ENCODE results near the gene DENND4A. TPM values are rescaled to one million over a fixed set of nuclear protein-coding genes. Genes with fewer than 3 reads are reported as not detected.

DENND4A gene
- total and polyA plus RNA-seq, 10 of the 15 experiments (the other 5 are each of a cell fraction or from before 2014, with no cell fraction given): 14.2 to 81.8 (median 34.1) TPM

DNA sequence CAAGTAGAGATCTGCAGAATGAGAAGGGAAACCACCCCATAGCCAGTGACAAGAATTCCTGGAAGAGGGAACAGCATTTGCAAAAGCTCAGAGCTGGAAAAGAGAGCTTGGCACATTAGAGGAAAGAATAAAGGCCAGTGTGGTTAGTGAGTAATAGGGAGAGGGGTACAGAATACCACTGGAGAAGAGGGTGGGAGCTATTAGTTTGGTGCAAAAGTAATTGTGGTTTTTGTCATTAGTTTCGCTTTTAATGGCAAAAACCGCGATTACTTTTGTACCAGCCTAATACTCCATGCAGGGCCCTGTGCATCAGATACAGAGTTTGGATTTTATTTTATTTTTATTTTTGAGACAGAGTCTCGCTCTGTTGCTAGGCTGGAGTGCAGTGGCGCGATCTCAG lies 160.6 kb downstream of the DENND4A start (continued):
- TF ChIP-seq, protein P1, sequence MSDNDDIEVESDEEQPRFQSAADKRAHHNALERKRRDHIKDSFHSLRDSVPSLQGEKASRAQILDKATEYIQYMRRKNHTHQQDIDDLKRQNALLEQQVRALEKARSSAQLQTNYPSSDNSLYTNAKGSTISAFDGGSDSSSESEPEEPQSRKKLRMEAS (IDR thresholded peaks at IDR 0.05; ENCODE audit: low read depth, low read length): no peak
- TF ChIP-seq MYC (IDR thresholded peaks at IDR 0.05; ENCODE audit: insufficient read depth, insufficient read length, insufficient replicate concordance, low read length, severe bottlenecking) (no peak), EZH2 (IDR thresholded peaks at IDR 0.05; ENCODE audit: borderline replicate concordance, control insufficient read depth, low read depth, low read length) (no peak), RUNX3 (IDR thresholded peaks at IDR 0.05; ENCODE audit: low read length) (peak; percentile 98), BRCA1 (IDR thresholded peaks at IDR 0.05; ENCODE audit: low read depth, low read length) (no peak), ZNF622 (IDR thresholded peaks at IDR 0.05) (no peak), TCF7 (IDR thresholded peaks at IDR 0.05; ENCODE audit: borderline replicate concordance) (no peak), RCOR1 (conservative IDR thresholded peaks at IDR 0.05; ENCODE audit: low read depth, low read length) (no peak), CBX3 (IDR thresholded peaks at IDR 0.05; ENCODE audit: borderline replicate concordance, low read depth) (no peak), NBN (IDR thresholded peaks at IDR 0.05) (no peak), ASH2L (IDR thresholded peaks at IDR 0.05; ENCODE audit: borderline replicate concordance, low read depth) (no peak), GABPA (IDR thresholded peaks at IDR 0.05; ENCODE audit: low read depth) (no peak), POLR2A (IDR thresholded peaks at IDR 0.05; ENCODE audit: low read depth, low read length) (no peak), STAT1 (conservative IDR thresholded peaks at IDR 0.05) (no peak), TCF3 (IDR thresholded peaks at IDR 0.05; ENCODE audit: borderline replicate concordance, insufficient read depth, low read depth, low read length) (no peak), EGR1 (IDR thresholded peaks at IDR 0.05; ENCODE audit: borderline replicate concordance in 1 of 2, low read depth in 2 of 2, low read length in 2 of 2) (no peak), PAX5 (IDR thresholded peaks at IDR 0.05; ENCODE audit: borderline replicate concordance, low read depth, low read length) (peak; percentile 72), KAT2A (conservative IDR thresholded peaks at IDR 0.05; ENCODE audit: control insufficient read depth, low read depth, low read length) (no peak), SUPT20H (IDR thresholded peaks at IDR 0.05; ENCODE audit: borderline replicate concordance, control insufficient read depth, low read depth, low read length) (no peak)
- TF ChIP-seq, protein P2, sequence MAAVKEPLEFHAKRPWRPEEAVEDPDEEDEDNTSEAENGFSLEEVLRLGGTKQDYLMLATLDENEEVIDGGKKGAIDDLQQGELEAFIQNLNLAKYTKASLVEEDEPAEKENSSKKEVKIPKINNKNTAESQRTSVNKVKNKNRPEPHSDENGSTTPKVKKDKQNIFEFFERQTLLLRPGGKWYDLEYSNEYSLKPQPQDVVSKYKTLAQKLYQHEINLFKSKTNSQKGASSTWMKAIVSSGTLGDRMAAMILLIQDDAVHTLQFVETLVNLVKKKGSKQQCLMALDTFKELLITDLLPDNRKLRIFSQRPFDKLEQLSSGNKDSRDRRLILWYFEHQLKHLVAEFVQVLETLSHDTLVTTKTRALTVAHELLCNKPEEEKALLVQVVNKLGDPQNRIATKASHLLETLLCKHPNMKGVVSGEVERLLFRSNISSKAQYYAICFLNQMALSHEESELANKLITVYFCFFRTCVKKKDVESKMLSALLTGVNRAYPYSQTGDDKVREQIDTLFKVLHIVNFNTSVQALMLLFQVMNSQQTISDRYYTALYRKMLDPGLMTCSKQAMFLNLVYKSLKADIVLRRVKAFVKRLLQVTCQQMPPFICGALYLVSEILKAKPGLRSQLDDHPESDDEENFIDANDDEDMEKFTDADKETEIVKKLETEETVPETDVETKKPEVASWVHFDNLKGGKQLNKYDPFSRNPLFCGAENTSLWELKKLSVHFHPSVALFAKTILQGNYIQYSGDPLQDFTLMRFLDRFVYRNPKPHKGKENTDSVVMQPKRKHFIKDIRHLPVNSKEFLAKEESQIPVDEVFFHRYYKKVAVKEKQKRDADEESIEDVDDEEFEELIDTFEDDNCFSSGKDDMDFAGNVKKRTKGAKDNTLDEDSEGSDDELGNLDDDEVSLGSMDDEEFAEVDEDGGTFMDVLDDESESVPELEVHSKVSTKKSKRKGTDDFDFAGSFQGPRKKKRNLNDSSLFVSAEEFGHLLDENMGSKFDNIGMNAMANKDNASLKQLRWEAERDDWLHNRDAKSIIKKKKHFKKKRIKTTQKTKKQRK (IDR thresholded peaks at IDR 0.05; ENCODE audit: low read depth, low read length): no peak
- TF ChIP-seq, protein P3, sequence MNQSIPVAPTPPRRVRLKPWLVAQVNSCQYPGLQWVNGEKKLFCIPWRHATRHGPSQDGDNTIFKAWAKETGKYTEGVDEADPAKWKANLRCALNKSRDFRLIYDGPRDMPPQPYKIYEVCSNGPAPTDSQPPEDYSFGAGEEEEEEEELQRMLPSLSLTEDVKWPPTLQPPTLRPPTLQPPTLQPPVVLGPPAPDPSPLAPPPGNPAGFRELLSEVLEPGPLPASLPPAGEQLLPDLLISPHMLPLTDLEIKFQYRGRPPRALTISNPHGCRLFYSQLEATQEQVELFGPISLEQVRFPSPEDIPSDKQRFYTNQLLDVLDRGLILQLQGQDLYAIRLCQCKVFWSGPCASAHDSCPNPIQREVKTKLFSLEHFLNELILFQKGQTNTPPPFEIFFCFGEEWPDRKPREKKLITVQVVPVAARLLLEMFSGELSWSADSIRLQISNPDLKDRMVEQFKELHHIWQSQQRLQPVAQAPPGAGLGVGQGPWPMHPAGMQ (IDR thresholded peaks at IDR 0.05; ENCODE audit: borderline replicate concordance): no peak
- TF ChIP-seq, protein P4, sequence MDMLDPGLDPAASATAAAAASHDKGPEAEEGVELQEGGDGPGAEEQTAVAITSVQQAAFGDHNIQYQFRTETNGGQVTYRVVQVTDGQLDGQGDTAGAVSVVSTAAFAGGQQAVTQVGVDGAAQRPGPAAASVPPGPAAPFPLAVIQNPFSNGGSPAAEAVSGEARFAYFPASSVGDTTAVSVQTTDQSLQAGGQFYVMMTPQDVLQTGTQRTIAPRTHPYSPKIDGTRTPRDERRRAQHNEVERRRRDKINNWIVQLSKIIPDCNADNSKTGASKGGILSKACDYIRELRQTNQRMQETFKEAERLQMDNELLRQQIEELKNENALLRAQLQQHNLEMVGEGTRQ (IDR thresholded peaks at IDR 0.05; ENCODE audit: borderline replicate concordance, low read depth, low read length): no peak
- TF ChIP-seq, protein P5, sequence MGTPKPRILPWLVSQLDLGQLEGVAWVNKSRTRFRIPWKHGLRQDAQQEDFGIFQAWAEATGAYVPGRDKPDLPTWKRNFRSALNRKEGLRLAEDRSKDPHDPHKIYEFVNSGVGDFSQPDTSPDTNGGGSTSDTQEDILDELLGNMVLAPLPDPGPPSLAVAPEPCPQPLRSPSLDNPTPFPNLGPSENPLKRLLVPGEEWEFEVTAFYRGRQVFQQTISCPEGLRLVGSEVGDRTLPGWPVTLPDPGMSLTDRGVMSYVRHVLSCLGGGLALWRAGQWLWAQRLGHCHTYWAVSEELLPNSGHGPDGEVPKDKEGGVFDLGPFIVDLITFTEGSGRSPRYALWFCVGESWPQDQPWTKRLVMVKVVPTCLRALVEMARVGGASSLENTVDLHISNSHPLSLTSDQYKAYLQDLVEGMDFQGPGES (IDR thresholded peaks at IDR 0.05): no peak
- TF ChIP-seq, protein P6, sequence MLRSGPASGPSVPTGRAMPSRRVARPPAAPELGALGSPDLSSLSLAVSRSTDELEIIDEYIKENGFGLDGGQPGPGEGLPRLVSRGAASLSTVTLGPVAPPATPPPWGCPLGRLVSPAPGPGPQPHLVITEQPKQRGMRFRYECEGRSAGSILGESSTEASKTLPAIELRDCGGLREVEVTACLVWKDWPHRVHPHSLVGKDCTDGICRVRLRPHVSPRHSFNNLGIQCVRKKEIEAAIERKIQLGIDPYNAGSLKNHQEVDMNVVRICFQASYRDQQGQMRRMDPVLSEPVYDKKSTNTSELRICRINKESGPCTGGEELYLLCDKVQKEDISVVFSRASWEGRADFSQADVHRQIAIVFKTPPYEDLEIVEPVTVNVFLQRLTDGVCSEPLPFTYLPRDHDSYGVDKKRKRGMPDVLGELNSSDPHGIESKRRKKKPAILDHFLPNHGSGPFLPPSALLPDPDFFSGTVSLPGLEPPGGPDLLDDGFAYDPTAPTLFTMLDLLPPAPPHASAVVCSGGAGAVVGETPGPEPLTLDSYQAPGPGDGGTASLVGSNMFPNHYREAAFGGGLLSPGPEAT (IDR thresholded peaks at IDR 0.05; ENCODE audit: low read depth): peak; percentile 41; the same call in 1 of the 2 replicates

Data from GM12878 (cell line).